ENCODE results near the gene FAM98C. TPM values are rescaled to one million over a fixed set of nuclear protein-coding genes. Genes with fewer than 3 reads are reported as not detected.
"Not testable (repeated sequence)": the region's sequence is repeated elsewhere in the genome, so short reads cannot be mapped to it uniquely, and the experiment has no call there.

Gene FAM98C
- total and polyA plus RNA-seq, 2 experiments from 2014 or later: 13.8 to 27.3 TPM

DNA sequence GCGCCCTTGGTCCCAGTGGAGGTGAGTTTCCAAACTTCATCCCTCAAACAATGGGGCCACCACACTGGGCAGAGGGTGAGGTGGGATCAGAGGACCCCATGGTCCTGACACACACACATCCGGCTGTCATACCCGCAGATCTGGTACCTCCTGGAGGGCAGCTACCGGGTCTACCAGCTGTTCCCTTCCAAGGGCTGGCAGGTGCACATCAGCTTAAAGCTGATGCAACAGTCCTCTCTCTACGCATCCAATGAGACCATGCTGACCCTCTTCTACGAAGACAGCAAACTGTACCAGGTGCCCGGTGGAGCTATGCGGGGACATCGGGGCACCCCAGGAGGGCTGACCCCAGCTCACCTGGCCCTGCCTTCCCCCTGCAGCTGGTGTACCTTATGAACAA, 42.5 kb upstream of the FAM98C start:
- H3K27ac ChIP-seq: no peak overlapping the region
- no peaks in the 10 kb centered on the region for H3K79me2 ChIP-seq (ENCODE audit: insufficient read depth)
- H3K4me3 ChIP-seq: no peak overlapping the region
- H3K9ac ChIP-seq: no peak overlapping the region
- DNase-seq: no peak
- in situ Hi-C loops (cut with MboI): no loop called here
- H3K36me3 ChIP-seq (ENCODE audit: low read depth): no peaks in the 10 kb centered on the region
- H3K27me3 ChIP-seq (replicated peaks; ENCODE audit: insufficient read depth): peaks cover 21% of the 10 kb centered on the region
- no peaks in the 10 kb centered on the region for H3K9me3 ChIP-seq (ENCODE audit: low read depth)
- 70 to 82% methylated on average over 9 of the region's 9 CpGs for WGBS, 2 experiments (ENCODE audit: low coverage in 1 of 2, low lambda C conversion rate in 2 of 2, missing lambda C conversion rate in 2 of 2)
- TF ChIP-seq EZH2phosphoT487 (IDR thresholded peaks at IDR 0.05; ENCODE audit: insufficient read depth, low read depth) (no peak), EZH2 (IDR thresholded peaks at IDR 0.05; ENCODE audit: insufficient read depth, poor library complexity, severe bottlenecking) (no peak)
- H2AFZ ChIP-seq: no peak overlapping the region
- H3K9me2 ChIP-seq (ENCODE audit: insufficient read depth): no peaks in the 10 kb centered on the region
- H3F3A ChIP-seq (ENCODE audit: insufficient read depth): no peaks in the 10 kb centered on the region
- no peak overlapping the region for H3K4me2 ChIP-seq (ENCODE audit: unreplicated experiment)
- no peaks in the 10 kb centered on the region for H4K20me1 ChIP-seq (ENCODE audit: insufficient read depth)
- H3K4me1 ChIP-seq (ENCODE audit: insufficient read depth): no peaks in the 10 kb centered on the region

GRCh38 chr19:38360839-38361631, 41.9 kb upstream of the FAM98C start:
- no peaks in the 10 kb centered on the region for H3K36me3 ChIP-seq (ENCODE audit: low read depth)
- no peak overlapping the region for H3K27ac ChIP-seq
- H3K4me3 ChIP-seq: peak overlapping the region; percentile 78
- no peaks in the 10 kb centered on the region for H3K4me1 ChIP-seq (ENCODE audit: insufficient read depth)
- no peaks in the 10 kb centered on the region for H3K9me2 ChIP-seq (ENCODE audit: insufficient read depth)
- peak overlapping the region; percentile 87 for H2AFZ ChIP-seq
- no peaks in the 10 kb centered on the region for H4K20me1 ChIP-seq (ENCODE audit: insufficient read depth)
- peak overlapping the region; percentile 88 for H3K4me2 ChIP-seq (ENCODE audit: unreplicated experiment)
- WGBS, 2 experiments (ENCODE audit: low coverage in 1 of 2, low lambda C conversion rate in 2 of 2, missing lambda C conversion rate in 2 of 2): 13 to 15% methylated on average over 23 of the region's 23 CpGs
- H3K9me3 ChIP-seq (ENCODE audit: low read depth): no peaks in the 10 kb centered on the region
- DNase-seq: no peak
- in situ Hi-C loops (cut with MboI): no loop called here
- H3K79me2 ChIP-seq (ENCODE audit: insufficient read depth): no peaks in the 10 kb centered on the region
- no peaks in the 10 kb centered on the region for H3F3A ChIP-seq (ENCODE audit: insufficient read depth)
- H3K9ac ChIP-seq: no peak overlapping the region
- H3K27me3 ChIP-seq (replicated peaks; ENCODE audit: insufficient read depth): peaks cover 21% of the 10 kb centered on the region
- TF ChIP-seq EZH2 (IDR thresholded peaks at IDR 0.05; ENCODE audit: insufficient read depth, poor library complexity, severe bottlenecking) (no peak), EZH2phosphoT487 (IDR thresholded peaks at IDR 0.05; ENCODE audit: insufficient read depth, low read depth) (no peak)

- DNase-seq: peak; percentile 87
- H4K20me1 ChIP-seq (ENCODE audit: insufficient read depth): no peaks in the 10 kb centered on the region
- no peaks in the 10 kb centered on the region for H3K9me3 ChIP-seq (ENCODE audit: low read depth)
- no peaks in the 10 kb centered on the region for H3K36me3 ChIP-seq (ENCODE audit: low read depth)
- peaks cover 21% of the 10 kb centered on the region for H3K27me3 ChIP-seq (replicated peaks; ENCODE audit: insufficient read depth)
- no peak overlapping the region for H3K27ac ChIP-seq
- H3K9me2 ChIP-seq (ENCODE audit: insufficient read depth): no peaks in the 10 kb centered on the region
- H3K79me2 ChIP-seq (ENCODE audit: insufficient read depth): no peaks in the 10 kb centered on the region
- 1 to 2% methylated on average over 29 to 37 of the region's 37 CpGs for WGBS, 2 experiments (ENCODE audit: low coverage in 1 of 2, low lambda C conversion rate in 2 of 2, missing lambda C conversion rate in 2 of 2)
- no peak overlapping the region for H3K9ac ChIP-seq
- H2AFZ ChIP-seq: peak overlapping the region; percentile 87
- peak overlapping the region; percentile 88 for H3K4me2 ChIP-seq (ENCODE audit: unreplicated experiment)
- H3F3A ChIP-seq (ENCODE audit: insufficient read depth): no peaks in the 10 kb centered on the region
- in situ Hi-C loops (cut with MboI): no loop called here
- H3K4me3 ChIP-seq: peak overlapping the region; percentile 78
- H3K4me1 ChIP-seq (ENCODE audit: insufficient read depth): no peaks in the 10 kb centered on the region
- no peak for TF ChIP-seq EZH2 (IDR thresholded peaks at IDR 0.05; ENCODE audit: insufficient read depth, poor library complexity, severe bottlenecking)
- no peak for TF ChIP-seq EZH2phosphoT487 (IDR thresholded peaks at IDR 0.05; ENCODE audit: insufficient read depth, low read depth)
These were observed 41.2 kb upstream of the FAM98C start for GRCh38 chr19:38361633-38362075.

DNA sequence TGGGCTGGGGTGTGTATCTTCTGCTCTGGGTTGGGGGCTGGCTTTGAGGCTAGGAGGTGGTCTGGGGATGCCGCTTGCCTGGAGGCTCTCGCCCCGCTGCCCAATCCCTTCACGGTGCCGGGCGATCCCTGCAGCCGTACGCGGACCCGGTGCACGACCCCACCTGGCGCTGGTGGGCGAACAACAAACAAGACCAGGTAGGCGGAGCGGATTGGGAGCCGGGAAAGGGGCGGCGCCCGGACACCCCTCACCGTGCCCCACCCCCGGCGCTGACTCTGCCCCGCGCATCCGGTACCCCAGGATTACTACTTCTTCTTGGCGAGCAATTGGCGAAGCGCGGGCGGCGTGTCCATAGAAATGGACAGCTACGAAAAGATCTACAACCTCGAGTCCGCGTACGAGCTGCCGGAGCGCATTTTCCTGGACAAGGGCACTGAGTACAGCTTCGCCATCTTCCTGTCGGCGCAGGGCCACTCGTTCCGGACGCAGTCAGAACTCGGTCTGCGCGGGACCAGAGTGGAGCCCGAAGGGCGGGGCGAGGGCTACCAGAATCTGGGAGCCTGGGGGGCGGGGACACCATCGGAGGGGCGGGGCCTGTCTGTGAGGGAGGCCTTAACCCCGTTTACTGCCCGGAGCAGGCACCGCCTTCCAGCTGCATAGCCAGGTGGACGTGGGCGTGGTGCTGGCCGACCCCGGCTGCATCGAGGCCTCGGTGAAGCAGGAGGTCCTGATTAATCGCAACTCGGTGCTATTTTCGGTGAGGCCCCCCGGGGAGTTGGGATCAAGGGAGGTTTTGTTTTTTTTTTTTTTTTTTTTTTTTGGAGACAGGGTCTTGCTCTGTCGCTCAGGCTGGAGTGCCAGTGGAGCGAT, 40.6 kb upstream of the FAM98C start:
- in situ Hi-C loops (cut with MboI): no loop called here
- H3K4me3 ChIP-seq: peak overlapping the region; percentile 78

DNA sequence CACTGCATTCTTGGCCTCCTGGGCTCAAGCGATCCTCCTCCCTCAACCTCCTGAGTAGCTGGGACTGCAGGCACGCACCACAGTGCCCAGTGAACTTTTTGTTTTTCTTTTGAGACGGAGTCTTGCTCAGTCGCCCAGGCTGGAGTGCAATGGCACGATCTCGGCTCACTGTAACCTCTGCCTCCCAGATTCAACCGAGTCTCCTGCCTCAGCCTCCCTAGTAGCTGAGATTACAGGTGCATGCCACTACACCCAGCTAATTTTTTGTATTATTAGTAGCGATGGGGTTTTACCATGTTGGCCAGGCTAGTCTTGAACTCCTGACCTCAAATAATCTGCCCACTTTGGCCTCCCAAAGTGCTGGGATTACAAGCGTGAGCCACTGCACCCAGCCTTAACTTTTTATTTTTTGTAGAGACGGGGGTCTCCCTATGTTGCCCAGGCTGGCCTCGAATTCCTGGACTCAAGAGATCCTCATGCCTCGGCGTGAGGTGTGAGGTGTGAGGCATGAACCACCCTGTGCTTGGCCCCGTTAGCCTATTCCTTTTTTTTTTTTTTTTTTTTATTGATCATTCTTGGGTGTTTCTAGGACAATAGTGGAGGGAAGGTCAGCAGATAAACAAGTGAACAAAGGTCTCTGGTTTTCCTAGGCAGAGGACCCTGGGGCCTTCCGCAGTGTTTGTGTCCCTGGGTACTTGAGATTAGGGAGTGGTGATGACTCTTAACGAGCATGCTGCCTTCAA, 39.8 kb upstream of the FAM98C start:
- in situ Hi-C loops (cut with MboI); H3K9me3 ChIP-seq (ENCODE audit: low read depth): not testable (repeated sequence)

More for the DNA sequence above, 40.6 kb upstream of the FAM98C start:
- DNase-seq: peak; percentile 89
- H3K4me2 ChIP-seq (ENCODE audit: unreplicated experiment): peak overlapping the region; percentile 88
- peaks cover 21% of the 10 kb centered on the region for H3K27me3 ChIP-seq (replicated peaks; ENCODE audit: insufficient read depth)
- no peaks in the 10 kb centered on the region for H3K36me3 ChIP-seq (ENCODE audit: low read depth)
- no peaks in the 10 kb centered on the region for H4K20me1 ChIP-seq (ENCODE audit: insufficient read depth)
- no peaks in the 10 kb centered on the region for H3K9me2 ChIP-seq (ENCODE audit: insufficient read depth)
- no peaks in the 10 kb centered on the region for H3K9me3 ChIP-seq (ENCODE audit: low read depth)
- TF ChIP-seq EZH2 (IDR thresholded peaks at IDR 0.05; ENCODE audit: insufficient read depth, poor library complexity, severe bottlenecking) (no peak), EZH2phosphoT487 (IDR thresholded peaks at IDR 0.05; ENCODE audit: insufficient read depth, low read depth) (no peak)
- WGBS, 2 experiments (ENCODE audit: low coverage in 1 of 2, low lambda C conversion rate in 2 of 2, missing lambda C conversion rate in 2 of 2): 4 to 5% methylated on average over 58 to 59 of the region's 68 CpGs
- H3K79me2 ChIP-seq (ENCODE audit: insufficient read depth): no peaks in the 10 kb centered on the region
- peak overlapping the region; percentile 87 for H2AFZ ChIP-seq
- H3F3A ChIP-seq (ENCODE audit: insufficient read depth): no peaks in the 10 kb centered on the region
- no peak overlapping the region; the same call in 1 of the 2 replicates for H3K9ac ChIP-seq
- no peak overlapping the region for H3K27ac ChIP-seq
- H3K4me1 ChIP-seq (ENCODE audit: insufficient read depth): no peaks in the 10 kb centered on the region

More for the DNA sequence above, 39.8 kb upstream of the FAM98C start:
- Histone ChIP-seq H3K27me3 (replicated peaks; ENCODE audit: insufficient read depth) (peaks cover 21% of the 10 kb centered on the region), H3K4me2 (ENCODE audit: unreplicated experiment) (peak overlapping the region; percentile 88), H3K4me3 (peak overlapping the region; percentile 78; the same call in 1 of the 2 replicates)
- WGBS, 2 experiments (ENCODE audit: low coverage in 1 of 2, low lambda C conversion rate in 2 of 2, missing lambda C conversion rate in 2 of 2): 80% methylated on average over 15 of the region's 16 CpGs
- H3K36me3 ChIP-seq (ENCODE audit: low read depth); H4K20me1 ChIP-seq (ENCODE audit: insufficient read depth); H3K79me2 ChIP-seq (ENCODE audit: insufficient read depth); H2AFZ ChIP-seq; H3K9ac ChIP-seq; H3K9me2 ChIP-seq (ENCODE audit: insufficient read depth); H3K27ac ChIP-seq; H3F3A ChIP-seq (ENCODE audit: insufficient read depth); DNase-seq; H3K4me1 ChIP-seq (ENCODE audit: insufficient read depth): not testable (repeated sequence)

All from GM23248 (cell line).